Sigmoid colon (tissue), 7 donors: Measurements from ENCODE around the gene ARID5B. TPM values are rescaled to one million over a fixed set of nuclear protein-coding genes. Genes with fewer than 3 reads are reported as not detected.
A peak's percentile ranks its signal among the peaks of the same experiment; 100 is the strongest.
"Not testable (repeated sequence)": the region's sequence is repeated elsewhere in the genome, so short reads cannot be mapped to it uniquely, and the experiment has no call there.

Experiments
- DNase-seq: peaks from one replicate; pipeline ENCODE4 v3.0.0-alpha.2; 2019
- H3K27ac ChIP-seq, 4 donors: fragments of 200-600 bp; sonication (generic); one replicate each; pipeline ENCODE4 v1.5.1; 2016 to 2019; ENCODE audit warnings: mild to moderate bottlenecking in 1 of 4
- H3K27me3 ChIP-seq, 3 donors: fragments of 200-600 bp; sonication (generic); one replicate each; pipeline ENCODE4 v1.5.1; 2019; ENCODE audit warnings: mild to moderate bottlenecking in 1 of 3
- H3K36me3 ChIP-seq, 4 donors: fragments of 200-600 bp; sonication (generic); one replicate each; pipeline ENCODE4 v1.5.1; 2016 to 2019
- H3K4me1 ChIP-seq, 4 donors: fragments of 200-600 bp; sonication (generic); one replicate each; pipeline ENCODE4 v1.5.1; 2017 to 2019
- H3K4me3 ChIP-seq, 4 donors: fragments of 200-600 bp; sonication (generic); one replicate each; pipeline ENCODE4 v1.5.1; 2017 to 2019; ENCODE audit warnings: mild to moderate bottlenecking in 2 of 4, moderate library complexity in 1 of 4
- H3K9me3 ChIP-seq, 4 donors: fragments of 200-600 bp in 3 of 4; sonication (generic) in 3 of 4; one replicate each; pipeline versions ENCODE4 v1.5.1 to v1.6.1; 2013 to 2019
- EP300 ChIP-seq, 4 donors: sonication (generic); formaldehyde crosslinking; IDR thresholded peaks; one replicate each; pipeline ENCODE4 v1.6.1; 2017; ENCODE audit warnings: antibody characterized with exemption in 4 of 4
- POLR2A ChIP-seq, 2 donors: fragments of 450-650 bp; IDR thresholded peaks; one replicate each; pipeline ENCODE4 v1.6.1; 2016; ENCODE audit warnings: antibody characterized with exemption in 2 of 2, mild to moderate bottlenecking in 2 of 2, moderate library complexity in 2 of 2
- POLR2AphosphoS5 ChIP-seq, 4 donors: sonication (generic); formaldehyde crosslinking; IDR thresholded peaks; one replicate each; pipeline ENCODE4 v1.6.1; 2017; ENCODE audit warnings: antibody characterized with exemption in 4 of 4
- WGBS, 2 donors: extraction: QIAGEN DNeasy Blood & Tissue Kit; methylation state at CpG; one replicate each; pipeline ENCODE4 v1.1.7; 2013; 5-methylcytosine and 5-hydroxymethylcytosine counted together
- intact Hi-C: fragments of 100-400 bp; cut with DNase I; formaldehyde crosslinking; loops from one replicate; pipeline ENCODE4 v1.15.1; 2023
- polyA plus RNA-seq, 3 donors: library from polyadenylated mRNA; stranded (reverse); fragments of 200-250 nt; gene quantifications; one replicate each; pipeline ENCODE4 v1.2.3, GENCODE V29; 2013
- total RNA-seq, 4 donors: library from RNA; depleted of rRNA; stranded (reverse); fragments of >200 nt; gene quantifications; one replicate each; pipeline ENCODE4 v1.1.0, GENCODE V29; 2016
- TF ChIP-seq, protein P1 (sequence below), 4 experiments: fragments of 450-650 bp in 3 of 4; fragments of 200-600 bp in 1 of 4; IDR thresholded peaks; one replicate each; pipeline ENCODE4 v1.5.1; 2016 to 2019; ENCODE audit warnings: antibody characterized with exemption in 4 of 4, mild to moderate bottlenecking in 3 of 4, moderate library complexity in 2 of 4
- donor health status: healthy with polysubstance abuse.
- donor health status: Bipolar disorder and iron deficiency.
- donor health status: healthy.

ARID5B gene
- total and polyA plus RNA-seq, 7 donors: 2.3 to 109 (median 29.6) TPM

DNA sequence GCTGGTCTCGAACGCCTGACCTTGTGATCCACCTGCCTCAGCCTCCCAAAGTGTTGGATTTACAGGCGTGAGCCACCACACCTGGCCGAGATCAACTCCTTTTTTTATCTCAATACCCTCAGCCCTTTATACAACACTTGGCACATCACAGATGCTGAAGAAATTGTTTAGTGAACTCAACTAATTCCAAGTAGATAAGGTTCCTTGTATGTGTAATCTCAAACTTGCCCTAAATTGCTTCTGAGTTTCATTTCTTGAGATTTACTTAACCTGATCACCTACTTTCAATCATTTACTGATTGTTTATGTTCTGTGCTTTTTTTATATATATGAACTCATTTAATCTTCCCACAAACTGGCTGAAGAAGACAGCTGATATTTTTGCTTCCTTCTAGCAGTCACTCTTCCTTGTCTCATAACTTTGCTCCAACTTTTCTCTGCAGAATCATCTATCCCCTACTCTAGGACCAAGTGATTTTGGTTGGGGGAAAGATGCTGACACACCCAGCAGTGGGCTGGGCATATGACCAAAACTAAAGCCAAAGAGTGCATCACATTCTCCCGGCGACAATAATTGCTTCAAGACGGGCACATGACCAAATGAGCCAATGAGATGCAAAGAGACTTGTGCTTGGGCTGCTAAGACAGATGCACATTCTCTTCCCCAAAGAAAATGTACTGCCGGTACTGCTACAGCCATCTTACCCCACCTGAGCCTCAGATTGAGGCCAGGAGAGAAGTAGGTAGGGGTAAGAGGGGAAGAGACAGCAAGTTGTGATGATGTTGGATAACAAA, 40.3 kb upstream of the ARID5B start:
- Histone ChIP-seq H3K9me3 (no peaks in the 10 kb centered on the region), H3K36me3 (no peaks in the 10 kb centered on the region), H3K27ac (no peak overlapping the region), H3K4me1 (no peaks in the 10 kb centered on the region), H3K4me3 (no peak overlapping the region), H3K27me3 (no peaks in the 10 kb centered on the region)
- WGBS, 2 donors: 35 to 76% methylated on average over 8 of the region's 8 CpGs
- no peak for DNase-seq
- no peak for TF ChIP-seq POLR2A (IDR thresholded peaks at IDR 0.05)
- no peak for TF ChIP-seq POLR2AphosphoS5 (IDR thresholded peaks at IDR 0.05)
- TF ChIP-seq, protein P1, sequence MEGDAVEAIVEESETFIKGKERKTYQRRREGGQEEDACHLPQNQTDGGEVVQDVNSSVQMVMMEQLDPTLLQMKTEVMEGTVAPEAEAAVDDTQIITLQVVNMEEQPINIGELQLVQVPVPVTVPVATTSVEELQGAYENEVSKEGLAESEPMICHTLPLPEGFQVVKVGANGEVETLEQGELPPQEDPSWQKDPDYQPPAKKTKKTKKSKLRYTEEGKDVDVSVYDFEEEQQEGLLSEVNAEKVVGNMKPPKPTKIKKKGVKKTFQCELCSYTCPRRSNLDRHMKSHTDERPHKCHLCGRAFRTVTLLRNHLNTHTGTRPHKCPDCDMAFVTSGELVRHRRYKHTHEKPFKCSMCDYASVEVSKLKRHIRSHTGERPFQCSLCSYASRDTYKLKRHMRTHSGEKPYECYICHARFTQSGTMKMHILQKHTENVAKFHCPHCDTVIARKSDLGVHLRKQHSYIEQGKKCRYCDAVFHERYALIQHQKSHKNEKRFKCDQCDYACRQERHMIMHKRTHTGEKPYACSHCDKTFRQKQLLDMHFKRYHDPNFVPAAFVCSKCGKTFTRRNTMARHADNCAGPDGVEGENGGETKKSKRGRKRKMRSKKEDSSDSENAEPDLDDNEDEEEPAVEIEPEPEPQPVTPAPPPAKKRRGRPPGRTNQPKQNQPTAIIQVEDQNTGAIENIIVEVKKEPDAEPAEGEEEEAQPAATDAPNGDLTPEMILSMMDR (IDR thresholded peaks at IDR 0.05): no peak
- TF ChIP-seq EP300 (IDR thresholded peaks at IDR 0.05): no peak
- intact Hi-C loops: no loop called here

DNA sequence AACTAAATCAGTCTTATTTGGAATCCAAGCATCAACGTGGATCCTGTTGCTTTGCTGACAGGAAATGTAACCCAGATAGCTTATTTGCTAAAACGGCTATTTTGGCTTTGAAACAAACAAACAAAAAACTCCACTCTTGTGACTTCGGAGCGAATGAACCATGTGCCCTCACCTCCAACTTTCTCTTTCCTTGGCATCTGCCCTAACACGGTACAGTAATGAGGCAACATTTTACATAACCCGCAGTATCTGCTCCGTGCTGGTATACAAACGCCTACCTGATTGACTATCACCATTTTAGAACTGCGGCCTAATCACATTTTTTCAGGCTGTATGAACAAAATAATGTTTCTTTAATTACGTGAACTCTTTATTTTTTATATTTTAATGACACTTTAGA, 37.5 kb upstream of the ARID5B start:
- intact Hi-C loops: no loop called here
- Histone ChIP-seq H3K9me3 (no peaks in the 10 kb centered on the region), H3K27me3 (no peaks in the 10 kb centered on the region), H3K4me3 (no peak overlapping the region), H3K27ac (no peak overlapping the region), H3K4me1 (no peaks in the 10 kb centered on the region), H3K36me3 (no peaks in the 10 kb centered on the region)
- no peak for DNase-seq
- 87 to 89% methylated on average over 10 of the region's 10 CpGs for WGBS, 2 donors
- TF ChIP-seq, protein P1 (IDR thresholded peaks at IDR 0.05): no peak
- TF ChIP-seq EP300 (IDR thresholded peaks at IDR 0.05) (no peak), POLR2A (IDR thresholded peaks at IDR 0.05) (no peak), POLR2AphosphoS5 (IDR thresholded peaks at IDR 0.05) (no peak)

DNA sequence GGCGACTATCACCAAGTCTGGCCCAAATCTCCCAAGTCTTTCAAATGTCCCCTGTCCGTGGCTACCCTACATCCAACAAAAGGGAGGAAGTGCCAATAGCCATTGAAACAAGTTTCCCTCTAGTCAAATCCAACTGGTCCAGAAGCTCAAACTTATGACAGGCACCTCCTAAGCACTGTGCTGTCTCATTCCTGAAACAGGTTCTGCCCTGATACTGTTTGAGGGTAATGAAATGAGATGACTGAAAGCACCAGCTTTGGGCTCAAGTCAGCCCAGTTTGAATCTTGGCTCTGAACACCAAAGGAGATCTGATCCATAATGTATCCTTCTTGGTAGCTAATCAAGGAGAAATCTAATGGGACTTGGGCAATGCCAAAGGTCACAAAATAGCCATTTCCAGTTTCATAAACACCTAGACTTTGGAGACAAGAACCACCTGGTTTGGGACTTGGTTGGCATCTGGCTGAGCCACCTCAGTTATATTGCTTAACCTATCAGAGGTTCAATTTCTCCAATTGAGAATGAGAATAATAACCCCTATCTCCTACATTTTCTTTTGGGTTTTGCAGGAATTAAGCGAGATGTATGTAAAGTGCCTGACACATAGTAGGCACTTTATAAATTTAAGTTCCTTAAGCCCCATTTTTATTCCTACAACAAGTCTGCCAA, 34.7 kb upstream of the ARID5B start:
- TF ChIP-seq EP300 (IDR thresholded peaks at IDR 0.05) (no peak), POLR2A (IDR thresholded peaks at IDR 0.05) (no peak), POLR2AphosphoS5 (IDR thresholded peaks at IDR 0.05) (no peak)
- TF ChIP-seq, protein P1 (IDR thresholded peaks at IDR 0.05): no peak
- Histone ChIP-seq H3K9me3 (no peaks in the 10 kb centered on the region), H3K27ac (peak overlapping the region in 1 of 4 donors; percentile 55), H3K27me3 (no peaks in the 10 kb centered on the region), H3K4me3 (peak overlapping the region in 3 of 4 donors; percentile 40 to 49 (median 47)), H3K4me1 (peaks cover 0 to 20% (median 17%) of the 10 kb centered on the region in 4 donors), H3K36me3 (no peaks in the 10 kb centered on the region)
- intact Hi-C loops: no loop called here
- WGBS, 2 donors: 94 to 97% methylated on average over 3 of the region's 3 CpGs
- DNase-seq: no peak

DNA sequence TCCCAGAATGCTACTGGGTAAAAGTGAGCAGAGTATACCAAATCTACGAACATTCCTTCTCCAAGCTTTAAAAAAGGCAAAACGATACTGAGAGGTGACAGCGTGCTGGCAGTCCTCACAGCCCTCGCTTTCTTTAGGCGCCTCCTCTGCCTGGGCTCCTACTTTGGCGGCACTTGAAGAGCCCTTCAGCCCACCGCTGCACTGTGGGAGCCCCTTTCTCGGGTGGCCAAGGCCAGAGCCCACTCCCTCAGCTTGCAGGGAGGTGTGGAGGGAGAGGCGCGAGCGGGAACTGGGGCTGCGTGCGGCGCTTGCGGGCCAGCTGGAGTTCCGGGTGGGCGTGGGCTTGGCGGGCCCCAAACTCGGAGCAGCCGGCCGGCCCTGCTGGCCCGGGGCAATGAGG, 34.1 kb upstream of the ARID5B start:
- H3K9me3 ChIP-seq, H3K27me3 ChIP-seq, H3K36me3 ChIP-seq, intact Hi-C loops, DNase-seq: not testable (repeated sequence)
- H3K4me1 ChIP-seq: peaks cover 0 to 20% (median 17%) of the 10 kb centered on the region in 4 donors
- H3K4me3 ChIP-seq: peak overlapping the region in 3 of 4 donors; percentile 40 to 49 (median 47)
- H3K27ac ChIP-seq: peak overlapping the region; percentile 39 to 55 (median 46)
- 77 to 90% methylated on average over 22 of the region's 22 CpGs for WGBS, 2 donors

DNA sequence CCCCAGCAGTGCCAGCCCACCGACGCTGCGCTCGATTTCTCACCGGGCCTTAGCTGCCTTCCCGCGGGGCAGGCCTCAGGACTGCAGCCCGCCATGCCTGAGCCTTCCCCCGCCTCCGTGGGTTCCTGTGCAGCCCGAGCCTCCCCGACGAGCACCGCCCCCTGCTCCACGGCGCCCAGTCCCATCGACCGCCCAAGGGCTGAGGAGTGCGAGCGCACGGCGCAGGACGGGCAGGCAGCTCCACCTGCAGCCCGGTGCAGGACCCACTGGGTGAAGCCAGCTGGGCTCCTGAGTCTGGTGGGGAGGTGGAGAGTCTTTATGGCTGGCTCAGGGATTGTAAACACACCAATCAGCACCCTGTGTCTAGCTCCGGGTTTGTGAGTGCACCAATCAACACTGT, 33.7 kb upstream of the ARID5B start:
- DNase-seq: not testable (repeated sequence)
- 76 to 88% methylated on average over 25 of the region's 25 CpGs for WGBS, 2 donors
- H3K4me3 ChIP-seq: peak overlapping the region in 3 of 4 donors; percentile 40 to 49 (median 47)

More for the DNA sequence above, 33.7 kb upstream of the ARID5B start:
- intact Hi-C loops, H3K27me3 ChIP-seq, H3K9me3 ChIP-seq, H3K36me3 ChIP-seq: not testable (repeated sequence)
- Histone ChIP-seq H3K4me1 (peaks cover 0 to 20% (median 17%) of the 10 kb centered on the region in 4 donors), H3K27ac (peak overlapping the region; percentile 39 to 55 (median 46))
